NOMO-1 treated with DMSO at 0.1 percent for 48 hours (cell line): ENCODE measurements around the gene DYNLT4.
A peak's percentile ranks its signal among the peaks of the same experiment; 100 is the strongest.
"Not testable (repeated sequence)": the region's sequence is repeated elsewhere in the genome, so short reads cannot be mapped to it uniquely, and the experiment has no call there.

Experiments
- DNase-seq: peaks from one replicate; lab custom pipeline; 2025; ENCODE audit not compliant: unreplicated experiment; lab: John Stamatoyannopoulos, UW

DYNLT4 gene, protein sequence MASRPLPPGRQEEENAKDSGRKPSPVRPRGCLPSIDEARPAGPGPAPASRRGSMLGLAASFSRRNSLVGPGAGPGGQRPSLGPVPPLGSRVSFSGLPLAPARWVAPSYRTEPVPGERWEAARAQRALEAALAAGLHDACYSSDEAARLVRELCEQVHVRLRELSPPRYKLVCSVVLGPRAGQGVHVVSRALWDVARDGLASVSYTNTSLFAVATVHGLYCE

DNA sequence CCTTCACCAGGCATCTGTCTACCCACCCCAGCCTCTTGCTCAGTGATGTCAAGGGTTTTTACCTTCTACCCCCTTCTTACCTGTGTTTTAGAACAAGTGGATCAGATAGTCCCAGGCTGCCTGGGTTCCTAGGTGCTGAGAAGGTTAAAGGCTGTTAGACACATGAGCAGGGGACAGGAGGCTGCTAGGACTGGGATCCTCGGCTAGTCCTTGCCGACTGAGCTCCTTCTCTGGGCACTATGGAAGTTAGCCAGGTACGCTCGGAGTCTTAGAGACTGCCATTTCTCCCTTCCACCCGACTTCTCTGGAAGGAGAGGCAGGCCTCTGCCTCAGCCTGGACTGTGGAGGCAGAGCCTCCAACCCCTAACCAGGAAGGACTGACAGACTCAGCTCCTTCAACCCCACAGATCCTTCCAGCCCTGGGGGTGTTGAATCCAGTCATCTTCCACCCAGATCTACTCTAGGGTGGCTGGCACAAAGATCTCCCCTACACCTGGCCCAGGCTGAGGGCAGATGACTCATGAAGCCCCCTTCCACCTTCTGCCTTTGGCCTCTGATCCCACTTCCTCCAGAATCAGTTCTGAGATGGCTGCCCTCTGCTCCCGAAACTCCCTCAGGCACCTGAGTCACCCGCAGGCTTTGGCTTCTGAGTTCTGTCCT lies at the start of gene DYNLT4:
Gene DYNLT4, minus strand, starts transcription at position 648 of the 660 bp plus-strand sequence. CDS start 683 bp downstream, outside the sequence.
- no peak for DNase-seq

DNA sequence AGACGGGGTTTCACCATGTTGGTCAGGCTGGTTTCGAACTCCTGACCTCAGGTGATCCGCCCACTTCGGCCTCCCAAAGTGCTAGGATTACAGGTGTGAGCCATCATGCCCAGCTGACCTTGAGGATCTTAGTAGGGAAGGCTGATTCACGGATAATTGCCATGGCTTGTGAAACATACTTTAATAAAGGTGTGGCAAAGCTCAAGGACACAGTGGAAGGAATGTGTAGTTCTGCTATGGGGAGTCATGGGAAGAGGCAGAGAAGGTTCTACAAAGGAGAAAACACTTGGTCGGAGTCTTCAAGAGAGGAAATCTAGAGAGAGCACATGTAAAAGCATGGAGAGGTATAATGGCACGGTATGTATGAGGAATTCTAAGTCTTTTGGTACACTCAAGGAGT lies 48.6 kb upstream of the DYNLT4 start:
- no peak for DNase-seq

DNA sequence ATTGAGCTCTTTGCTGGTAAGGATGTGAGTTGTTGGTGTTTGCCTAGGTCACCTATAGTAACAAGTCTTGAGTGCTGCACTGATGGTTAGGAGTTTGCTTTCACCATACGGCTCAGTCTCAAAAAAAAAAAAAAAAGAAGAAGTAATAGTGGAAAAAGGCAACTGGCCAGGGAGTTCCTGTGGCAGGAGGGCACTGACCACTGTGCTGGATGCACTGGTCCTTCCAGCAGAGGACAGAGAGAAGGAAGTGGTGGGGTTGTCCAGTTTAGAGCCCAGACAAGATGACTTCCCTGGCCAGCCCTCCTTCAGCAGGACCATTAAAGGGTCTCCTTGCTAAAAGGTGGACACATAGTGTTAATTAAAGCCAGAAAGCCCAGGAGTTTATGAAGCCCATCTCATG lies 47.8 kb upstream of the DYNLT4 start:
- no peak for DNase-seq

DNA sequence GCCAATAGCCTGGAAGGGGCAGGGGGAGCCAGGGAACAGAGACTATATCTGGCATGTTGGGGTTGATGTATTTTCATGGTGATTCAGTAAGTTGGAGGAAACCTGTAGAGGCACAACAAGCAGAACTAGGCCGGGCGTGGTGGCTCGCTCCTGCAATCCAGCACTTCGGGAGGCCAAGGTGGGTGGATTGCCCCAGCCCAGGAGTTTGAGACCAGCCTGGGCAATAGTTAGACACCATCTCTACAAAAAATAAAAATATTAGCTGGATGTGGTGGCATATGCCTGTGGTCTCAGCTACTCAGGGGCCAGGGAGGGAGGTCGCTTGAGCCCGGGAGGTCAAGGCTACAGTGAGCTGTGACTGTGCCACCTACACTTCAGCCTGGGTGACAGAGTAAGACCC lies 46.0 kb upstream of the DYNLT4 start:
- DNase-seq: no peak

DNA sequence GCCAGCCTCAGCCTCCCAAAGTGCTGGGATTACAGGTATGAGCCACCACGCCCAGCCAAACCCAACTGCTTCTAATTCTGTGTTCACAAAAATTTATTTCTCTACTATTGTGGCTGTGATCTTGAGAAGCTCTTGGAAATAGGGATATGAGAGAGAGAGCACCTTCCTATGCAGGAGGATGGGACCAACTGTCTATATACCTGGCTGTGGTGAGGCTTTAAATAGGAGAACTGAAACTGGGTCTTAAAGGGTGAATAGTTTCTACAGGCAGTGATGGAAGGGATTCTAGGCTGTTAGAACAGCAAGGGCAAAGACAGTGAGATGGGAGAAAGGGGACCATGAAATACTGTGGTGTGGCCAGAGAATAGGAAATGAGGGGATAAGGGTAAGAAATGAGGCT lies 44.2 kb upstream of the DYNLT4 start:
- DNase-seq: no peak

DNA sequence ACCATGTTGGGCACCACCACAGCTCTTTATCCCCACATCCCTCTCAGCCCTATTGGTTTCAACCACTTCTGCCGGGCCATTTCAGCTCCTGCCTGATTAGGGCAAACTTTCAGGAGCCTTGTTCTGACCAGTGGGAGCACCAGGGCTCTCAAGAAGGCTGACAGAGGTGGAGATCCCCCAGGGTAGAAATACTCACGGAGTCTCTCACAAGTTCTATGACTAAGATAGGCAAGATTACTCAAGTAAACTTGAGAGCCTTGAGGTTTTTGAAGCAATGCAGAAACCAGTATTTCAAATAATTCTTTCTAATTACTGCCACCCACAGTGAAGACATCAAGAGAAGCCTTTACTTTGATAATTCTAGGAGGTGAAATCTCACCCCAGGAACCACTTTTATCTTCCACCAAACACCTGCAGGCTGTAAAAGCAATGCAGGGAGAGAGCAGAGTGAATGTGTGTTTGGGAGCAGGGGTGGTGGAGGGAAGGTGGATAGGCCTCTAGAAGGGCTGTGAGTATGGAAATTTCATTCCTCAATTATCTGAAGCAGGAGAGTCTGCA lies 42.5 kb upstream of the DYNLT4 start:
- no peak for DNase-seq

DNA sequence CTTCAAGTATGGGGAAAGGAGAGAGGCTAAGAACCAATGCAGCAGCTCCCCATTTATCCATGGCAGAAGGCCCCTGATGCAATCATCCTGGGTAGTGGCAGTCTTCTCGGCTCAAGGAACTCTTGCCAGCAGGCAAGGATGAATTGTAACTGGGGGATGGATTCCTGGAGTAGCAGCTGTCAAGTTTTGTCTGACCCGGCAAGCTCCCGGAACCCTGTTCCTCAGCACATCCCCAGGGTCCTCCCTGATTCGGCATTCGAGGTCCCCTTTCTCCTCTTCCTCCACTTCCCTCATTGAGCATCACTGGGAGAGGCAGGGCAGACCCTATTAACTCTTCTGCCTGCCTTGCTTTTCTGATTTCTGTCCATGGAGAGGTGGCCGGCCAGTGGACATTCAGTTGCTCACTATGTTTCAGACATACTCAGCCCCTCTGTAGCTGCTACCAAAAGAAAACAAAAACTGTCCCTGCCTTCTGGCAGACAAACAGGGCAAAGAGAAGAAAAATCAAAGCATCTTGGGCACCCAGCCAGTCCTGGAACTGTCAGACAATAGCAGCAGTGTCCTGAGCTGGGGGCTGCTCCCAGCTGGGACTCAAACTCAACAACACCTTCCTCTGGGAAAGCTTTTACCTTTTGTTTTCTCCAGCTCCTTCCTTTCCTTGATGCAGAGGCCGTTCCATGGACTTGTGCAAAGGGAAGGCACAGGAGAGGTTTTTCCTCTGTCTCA lies 41.5 kb upstream of the DYNLT4 start:
- DNase-seq: no peak

DNA sequence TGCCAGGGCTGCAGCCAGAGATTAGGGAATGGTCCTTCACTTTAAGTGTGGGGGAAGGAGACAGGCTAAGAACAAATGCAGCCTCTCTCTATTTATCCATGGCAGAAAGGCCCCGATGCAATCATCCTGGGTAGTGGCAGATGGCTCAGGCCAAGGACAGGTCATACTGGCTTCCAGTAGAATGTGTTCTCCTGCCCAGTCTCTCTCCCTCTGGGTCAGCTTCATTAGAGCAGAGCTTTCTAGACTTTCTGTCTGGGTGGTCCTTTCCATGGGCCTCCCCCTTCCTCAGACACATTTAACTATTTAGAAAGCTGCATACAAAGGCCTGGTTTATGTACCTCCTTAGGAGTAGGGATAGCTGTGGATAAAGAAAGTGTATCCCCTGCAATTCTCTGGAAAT lies 40.7 kb upstream of the DYNLT4 start:
- DNase-seq: no peak

DNA sequence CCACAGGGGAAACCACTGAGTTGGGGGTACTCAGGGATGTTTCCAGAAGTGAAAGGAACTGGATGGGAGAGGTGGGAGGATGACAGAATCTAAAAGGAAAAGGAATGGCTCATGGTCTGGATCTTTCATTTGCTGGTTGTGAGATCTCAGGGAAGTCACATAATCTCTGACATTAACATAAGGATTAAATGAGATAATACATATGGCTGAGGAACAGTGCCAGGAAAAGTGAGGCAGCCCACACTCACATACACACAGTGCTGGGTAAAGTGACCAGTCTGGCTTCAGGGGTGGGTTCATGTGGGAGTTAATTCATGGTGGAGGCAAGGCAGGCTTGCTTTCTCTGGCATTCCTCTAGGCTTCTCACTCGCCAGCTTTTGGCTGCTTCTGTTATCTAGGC lies 39.8 kb upstream of the DYNLT4 start:
- no peak for DNase-seq

DNA sequence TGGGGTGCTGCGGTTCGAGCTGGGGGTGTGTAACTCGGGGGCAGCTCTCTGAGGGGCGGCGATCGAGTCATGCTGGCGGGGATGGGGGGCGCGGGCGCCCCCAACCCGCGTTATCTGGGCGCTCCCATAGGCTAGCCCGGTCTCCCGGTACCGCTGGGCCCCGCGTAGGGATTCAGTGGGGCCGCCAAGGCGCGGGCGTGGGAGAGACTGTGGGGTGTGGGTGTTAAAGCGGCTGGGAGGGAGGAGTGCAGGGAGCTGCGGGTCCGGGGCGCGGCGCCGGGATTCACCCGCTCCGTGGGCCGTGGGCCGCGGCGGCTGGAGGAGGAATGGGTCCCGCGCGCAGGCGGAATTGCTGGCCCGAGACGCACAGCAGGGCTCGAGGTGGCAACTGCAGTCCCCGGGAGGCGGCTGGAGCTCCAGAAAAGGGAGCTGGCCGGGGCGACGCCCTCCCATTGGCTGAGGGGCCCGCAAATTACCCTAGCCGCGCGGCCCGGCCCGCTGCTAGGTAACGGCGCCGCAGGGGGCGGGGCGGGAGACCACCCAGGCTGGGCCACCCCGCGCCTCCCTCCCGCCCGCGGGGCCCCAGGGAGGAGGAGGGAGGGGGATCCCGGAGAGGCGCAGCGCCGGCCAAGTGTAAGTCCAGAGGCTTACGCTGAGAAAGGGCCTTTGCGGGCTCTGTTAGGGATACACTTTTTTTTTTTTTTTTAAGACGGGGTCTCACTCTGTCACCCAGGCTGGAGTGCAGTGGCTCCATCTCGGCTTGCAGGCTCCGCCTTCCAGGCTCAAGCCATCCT lies 35.9 kb upstream of the DYNLT4 start, which contains the start of gene PTCH2:
Gene PTCH2, minus strand, starts transcription at position 392 of the 794 bp plus-strand sequence. Its CDS starts 321 bp downstream, at position 71.
- DNase-seq: peak; percentile 32

DNA sequence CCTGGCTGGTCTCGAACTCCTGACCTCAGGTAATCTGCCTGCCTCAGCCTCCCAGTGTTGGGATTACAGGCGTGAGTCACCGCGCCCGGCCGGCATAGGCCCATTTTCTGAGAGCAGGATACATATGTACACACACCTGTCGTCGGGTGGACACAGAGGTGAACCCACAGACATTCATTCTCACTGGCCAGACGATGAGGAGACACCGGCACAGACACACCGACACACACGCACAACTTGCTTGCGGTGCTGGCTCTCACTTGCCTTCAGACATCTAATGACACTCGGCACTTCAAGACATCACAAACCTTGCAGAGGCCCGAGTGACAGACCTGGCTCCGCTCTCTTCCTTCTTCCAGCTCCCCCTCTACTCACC lies 35.3 kb upstream of the DYNLT4 start:
- DNase-seq: no peak

DNA sequence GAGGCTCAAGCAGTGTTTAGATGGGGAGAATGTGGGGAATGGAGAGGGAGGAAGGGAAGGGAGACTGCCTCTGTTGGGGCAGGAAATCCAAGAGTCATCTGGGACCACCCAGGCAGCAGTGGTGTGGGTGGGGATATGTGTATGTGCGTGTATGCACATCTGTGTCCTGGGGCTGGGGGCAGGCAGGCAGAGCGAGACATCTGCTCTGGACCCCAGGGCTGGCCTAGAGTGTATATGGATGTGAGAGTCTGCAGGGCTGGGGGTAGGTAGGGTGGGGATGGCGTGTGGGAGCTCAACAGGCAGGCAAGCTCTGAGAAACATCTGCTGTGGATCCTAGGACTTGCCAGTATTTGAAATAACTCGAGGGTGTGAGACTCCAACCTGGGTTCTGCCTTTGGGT lies 32.4 kb upstream of the DYNLT4 start:
- no peak for DNase-seq

DNA sequence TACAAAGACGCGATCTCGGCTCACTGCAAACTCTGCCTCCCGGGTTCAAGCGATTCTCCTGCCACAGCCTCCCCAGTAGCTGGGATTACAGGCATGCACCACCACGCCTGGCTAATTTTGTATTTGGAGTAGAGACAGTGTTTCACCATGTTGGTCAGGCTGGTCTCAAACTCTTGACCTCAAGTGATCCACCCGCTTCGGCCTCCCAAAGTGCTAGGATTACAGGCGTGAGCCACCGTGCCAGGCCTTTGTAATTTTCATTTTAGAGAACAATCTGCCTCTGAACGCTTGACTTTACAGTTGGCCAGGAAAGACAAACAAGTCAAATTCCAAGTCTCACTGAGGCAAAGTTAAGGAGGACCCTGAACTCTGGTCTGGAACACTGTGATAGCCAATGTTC lies 31.1 kb upstream of the DYNLT4 start:
- DNase-seq: not testable (repeated sequence)

DNA sequence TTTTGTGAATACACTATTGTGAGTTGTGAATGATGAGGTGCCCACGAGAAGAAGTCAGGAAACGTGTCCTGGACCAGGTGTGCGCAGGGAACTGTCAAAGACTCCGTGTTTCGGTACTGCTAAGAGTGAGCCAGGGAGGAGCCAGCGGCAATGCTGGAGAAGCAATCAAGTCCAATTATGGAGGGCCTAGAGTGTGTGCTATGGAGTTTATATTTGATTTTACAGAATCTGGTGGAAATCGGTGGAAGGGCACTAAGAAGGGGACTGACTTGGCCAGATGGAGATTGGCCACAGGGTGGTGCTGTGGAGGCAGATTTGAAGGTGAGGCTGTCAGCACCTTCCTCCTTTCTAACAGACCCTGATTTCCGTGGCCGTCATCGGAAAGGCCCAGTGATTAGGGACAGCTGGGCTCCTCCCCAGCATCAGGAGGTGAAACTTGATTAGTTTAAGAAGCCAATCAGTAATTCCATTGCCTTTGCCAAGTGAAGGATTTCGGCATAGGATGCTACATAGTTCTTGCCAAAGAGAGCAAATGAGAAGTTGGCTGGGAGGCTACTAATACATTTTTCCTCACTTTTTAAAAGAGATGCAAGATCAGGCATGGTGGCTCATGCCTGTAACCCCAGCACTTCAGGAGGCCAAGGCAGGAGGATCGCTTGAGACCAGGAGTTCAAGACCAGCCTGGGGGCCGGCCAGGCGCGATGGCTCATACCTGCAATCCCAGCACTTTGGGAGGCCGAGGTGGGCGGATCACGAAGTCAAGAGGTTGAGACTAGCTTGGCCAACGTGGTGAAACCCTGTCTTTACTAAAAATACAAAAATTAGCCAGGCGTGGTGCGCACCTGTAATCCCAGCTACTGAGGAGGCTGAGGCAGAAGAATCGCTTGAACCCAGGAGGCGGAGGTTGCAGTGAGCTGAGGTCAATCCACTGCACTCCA lies 28.9 kb upstream of the DYNLT4 start:
- peak; percentile 82 for DNase-seq

DNA sequence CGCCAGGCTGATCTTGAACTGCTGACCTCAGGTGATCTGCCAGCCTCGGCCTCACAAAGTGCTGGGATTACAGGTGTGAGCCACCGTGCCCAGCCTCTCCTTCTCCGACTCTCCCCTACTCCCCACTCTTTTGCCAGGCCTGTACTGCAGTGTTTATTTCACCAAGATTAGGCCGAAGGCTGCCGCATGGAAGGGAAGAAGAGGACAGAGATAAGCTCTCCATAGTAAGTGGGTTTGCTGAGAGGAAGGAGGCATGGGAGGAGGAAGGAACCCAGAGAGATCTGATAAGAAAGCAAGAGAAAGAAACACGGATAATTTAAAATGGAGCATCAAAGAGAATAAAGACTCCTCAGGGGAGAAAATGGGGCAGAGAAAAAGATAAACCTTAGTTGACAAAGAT lies 27.2 kb upstream of the DYNLT4 start:
- DNase-seq: no peak

DNA sequence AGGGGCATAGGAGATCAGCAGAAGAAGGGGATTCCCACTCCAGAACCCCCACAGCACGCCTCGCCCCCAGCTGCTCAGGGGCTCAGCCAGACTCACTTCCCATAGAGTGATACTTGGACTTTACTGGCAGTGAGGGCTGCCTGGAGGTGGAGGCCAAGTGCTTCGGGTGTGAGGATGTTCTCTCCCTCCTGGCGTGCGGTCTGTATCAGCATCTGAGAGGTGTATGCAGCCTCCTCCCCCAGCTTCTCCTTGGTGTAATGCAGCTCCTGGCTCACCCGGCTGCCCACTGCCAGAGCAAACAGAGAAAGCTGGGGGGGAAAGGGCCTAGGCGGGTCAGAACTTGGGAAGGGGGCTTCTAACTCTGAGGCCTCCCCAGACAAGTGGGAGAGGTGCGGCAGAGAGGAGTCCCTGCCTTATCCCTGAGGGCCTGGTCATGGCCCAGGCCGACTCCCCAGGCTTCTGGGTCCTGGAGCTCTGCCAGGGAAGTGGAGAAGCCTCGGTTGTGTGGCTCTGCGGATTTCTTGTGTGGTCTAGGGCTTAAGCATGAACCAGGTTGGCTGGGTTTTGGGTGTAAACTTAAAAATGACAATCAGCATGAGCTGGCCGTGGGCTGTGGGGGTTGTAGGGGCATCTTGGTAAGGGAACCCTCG lies 25.0 kb upstream of the DYNLT4 start:
- no peak for DNase-seq

DNA sequence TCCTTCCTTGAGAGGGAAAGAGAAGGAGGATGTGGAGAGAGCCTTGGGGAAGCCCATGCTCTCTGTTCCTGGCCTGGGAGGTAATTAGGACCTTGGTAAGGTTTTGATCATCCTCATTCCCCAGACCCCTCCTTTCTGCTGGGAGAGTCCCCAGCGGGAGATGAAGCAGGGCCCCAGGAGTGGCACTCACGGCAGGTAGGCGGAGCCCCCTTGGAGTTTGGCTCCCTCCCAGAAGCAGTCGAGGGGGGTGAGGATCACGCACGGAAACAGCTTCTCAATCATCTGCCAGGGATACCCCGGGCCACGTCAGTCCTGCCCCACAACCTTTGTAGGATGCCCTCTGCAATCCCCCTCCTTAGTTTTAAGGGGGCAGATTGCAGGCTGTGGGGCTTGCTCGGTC lies 24.4 kb upstream of the DYNLT4 start:
- DNase-seq: no peak

DNA sequence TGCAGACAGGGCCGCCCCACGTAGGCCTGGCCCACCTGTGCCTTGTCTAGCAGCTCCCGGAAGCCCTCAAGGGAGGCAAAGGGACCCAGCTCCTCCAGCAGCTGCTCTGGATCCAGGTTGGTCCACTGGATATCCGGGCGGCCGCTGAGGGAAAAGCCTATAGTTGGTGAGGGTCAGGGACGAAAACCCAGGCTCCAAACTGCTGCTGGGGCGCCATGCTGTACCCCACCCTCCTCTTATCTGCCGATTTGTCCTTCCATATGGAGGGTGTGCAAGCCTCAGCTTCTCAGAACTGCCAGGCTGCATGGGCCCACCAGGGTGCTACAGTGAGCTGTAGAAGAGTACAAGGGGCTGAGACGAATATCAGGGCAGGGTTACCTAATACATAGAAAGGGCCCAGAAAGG lies 23.8 kb upstream of the DYNLT4 start:
- DNase-seq: no peak
